WI38 (cell line): ENCODE results near the gene PRR5L.

Experiments used
- H3K4me3 ChIP-seq: 2 replicates; pipeline ENCODE4 v1.5.1; 2011; ENCODE audit warnings: low read depth, mild to moderate bottlenecking, control low read depth, low read length
- TF ChIP-seq, protein P1 (sequence below): IDR thresholded peaks from 2 replicates; pipeline ENCODE4 v1.5.1; 2012; ENCODE audit warnings: low read depth, mild to moderate bottlenecking, control low read depth, low read length

PRR5L gene

DNA sequence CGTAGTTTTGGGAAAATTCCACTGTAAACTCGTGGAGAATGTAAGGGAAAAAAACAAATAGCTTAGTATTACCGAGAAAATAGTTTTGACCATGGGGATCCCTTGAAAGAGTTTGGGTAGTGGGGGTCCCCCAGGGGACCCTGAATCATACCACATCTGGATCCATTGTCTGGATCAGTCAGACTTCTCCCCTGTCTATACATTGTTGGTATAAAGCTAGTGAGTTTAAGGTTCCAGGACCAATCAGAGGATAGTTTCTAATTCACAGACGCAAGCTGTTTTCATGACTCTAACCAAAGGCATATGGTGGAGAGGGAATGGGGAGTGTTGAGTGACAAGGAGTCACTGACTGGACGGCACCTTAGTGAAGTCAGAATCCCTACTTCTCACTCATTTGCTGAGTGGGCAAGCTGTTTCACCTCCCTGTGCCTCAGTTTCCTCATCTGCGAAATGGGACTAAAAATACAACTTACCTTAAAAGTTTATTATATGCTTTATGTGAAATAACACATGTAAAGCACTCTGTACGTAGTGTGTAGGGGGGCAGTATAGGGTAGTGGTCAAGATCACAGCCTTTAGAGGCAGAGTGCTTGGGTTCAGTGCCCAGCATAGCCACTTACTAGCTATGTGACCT is 123.8 kb downstream of the PRR5L start:
- TF ChIP-seq, protein P1, sequence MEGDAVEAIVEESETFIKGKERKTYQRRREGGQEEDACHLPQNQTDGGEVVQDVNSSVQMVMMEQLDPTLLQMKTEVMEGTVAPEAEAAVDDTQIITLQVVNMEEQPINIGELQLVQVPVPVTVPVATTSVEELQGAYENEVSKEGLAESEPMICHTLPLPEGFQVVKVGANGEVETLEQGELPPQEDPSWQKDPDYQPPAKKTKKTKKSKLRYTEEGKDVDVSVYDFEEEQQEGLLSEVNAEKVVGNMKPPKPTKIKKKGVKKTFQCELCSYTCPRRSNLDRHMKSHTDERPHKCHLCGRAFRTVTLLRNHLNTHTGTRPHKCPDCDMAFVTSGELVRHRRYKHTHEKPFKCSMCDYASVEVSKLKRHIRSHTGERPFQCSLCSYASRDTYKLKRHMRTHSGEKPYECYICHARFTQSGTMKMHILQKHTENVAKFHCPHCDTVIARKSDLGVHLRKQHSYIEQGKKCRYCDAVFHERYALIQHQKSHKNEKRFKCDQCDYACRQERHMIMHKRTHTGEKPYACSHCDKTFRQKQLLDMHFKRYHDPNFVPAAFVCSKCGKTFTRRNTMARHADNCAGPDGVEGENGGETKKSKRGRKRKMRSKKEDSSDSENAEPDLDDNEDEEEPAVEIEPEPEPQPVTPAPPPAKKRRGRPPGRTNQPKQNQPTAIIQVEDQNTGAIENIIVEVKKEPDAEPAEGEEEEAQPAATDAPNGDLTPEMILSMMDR: no peak
- H3K4me3 ChIP-seq: no peak overlapping the region

DNA sequence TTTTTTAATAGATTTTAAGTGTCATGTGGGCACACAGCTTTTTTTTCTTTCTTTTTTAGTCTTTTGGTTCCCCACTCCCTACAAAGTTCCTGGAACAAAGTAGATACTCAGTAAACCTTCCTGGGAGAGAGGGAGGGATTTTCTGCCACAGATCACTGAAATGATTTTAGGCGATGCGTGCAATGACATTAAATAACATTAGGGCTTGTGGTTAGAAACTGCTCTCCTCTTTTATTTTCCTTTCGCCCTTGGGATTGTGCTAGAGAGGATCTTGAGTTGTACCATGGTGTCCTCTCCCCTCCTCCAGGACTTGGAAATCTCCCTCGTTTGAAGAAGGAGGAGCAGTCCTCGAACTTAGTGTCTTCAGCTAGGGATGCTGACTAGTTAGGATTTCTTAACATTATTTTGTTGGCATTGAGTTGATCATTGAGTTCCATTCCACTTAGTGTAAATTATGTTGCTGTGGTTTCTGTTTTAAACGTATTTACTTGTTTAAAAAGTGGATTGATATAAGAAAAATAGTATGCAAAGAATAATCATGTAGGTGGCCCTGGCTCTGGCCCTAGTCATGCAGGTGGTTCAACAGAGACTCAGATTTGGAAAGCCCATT is 125.6 kb downstream of the PRR5L start:
- no peak overlapping the region for H3K4me3 ChIP-seq

DNA sequence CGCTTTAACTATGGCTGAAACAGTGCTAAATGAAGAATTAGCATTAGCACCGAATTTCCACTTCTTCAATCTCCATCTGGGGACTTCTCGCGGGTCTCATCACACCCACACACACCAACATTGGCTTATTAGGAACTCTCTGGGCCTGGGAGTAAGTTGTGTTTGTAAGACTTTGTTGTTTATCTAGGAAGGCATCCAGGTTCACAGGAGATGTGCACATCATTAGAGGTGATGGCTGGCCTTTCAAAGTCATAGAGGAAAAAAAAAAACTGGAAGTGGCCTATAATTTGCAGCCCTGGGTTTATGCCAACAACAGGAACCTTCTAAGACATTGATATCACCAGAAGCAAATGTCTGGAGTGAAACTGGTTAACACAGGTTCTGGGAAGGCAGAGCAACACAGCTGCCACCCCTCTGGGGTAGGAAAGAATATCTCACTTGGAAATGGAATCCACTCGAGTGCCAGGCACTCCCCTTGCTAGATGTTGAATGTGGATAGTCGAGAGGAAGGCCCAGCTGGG is 129.5 kb downstream of the PRR5L start:
- TF ChIP-seq, protein P1: no peak
- H3K4me3 ChIP-seq: no peak overlapping the region

More for the DNA sequence above, 125.6 kb downstream of the PRR5L start:
- TF ChIP-seq, protein P1: no peak

DNA sequence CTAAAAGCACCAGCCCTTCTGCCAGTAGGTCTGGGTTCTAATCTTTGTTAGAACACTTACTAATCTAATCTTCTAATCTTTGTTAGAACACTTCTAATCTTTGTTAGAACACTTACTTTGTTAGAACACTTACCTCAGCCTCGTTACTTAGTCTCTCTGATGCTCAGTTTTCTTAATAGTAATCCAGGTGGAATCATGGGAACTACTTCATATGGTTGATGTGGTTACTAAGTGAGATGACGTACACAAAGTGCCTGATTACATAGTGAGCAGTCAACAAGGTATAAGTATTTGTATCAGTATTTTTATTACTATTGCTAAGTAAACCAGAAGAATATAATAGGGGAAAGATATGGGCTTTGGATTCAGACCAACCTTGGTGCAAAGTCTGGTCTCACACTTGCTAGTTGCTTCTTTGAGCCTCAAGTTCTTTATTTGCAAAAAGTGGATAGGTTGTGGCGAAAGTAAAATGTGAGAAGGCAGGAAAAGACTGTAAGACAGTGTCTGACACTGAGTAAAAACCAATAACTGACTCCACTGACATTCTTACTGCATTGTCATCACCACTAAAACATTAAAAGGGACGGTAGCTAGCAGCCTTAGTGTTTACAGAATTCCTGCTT is 130.2 kb downstream of the PRR5L start:
- TF ChIP-seq, protein P1: no peak
- H3K4me3 ChIP-seq: no peak overlapping the region

DNA sequence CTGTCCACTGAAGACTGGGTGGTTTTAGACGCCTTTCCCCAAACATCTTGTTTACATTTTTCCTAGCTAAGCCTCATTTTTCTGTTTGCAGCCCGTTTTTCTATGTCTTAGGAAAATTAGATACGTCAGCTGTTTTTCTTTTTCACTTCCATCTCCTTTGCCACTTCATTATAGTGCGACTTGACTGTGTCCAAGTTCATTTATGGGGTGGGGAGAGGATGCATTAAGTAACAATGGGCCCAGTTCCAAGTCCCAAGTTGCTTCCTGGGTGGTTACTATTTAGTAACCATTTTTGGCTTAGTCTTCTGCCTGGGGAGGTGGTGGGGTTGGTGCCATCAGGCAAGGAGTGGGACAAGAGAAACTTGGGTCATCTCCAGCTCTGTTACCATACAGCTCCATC is 131.0 kb downstream of the PRR5L start:
- TF ChIP-seq, protein P1: no peak
- H3K4me3 ChIP-seq: no peak overlapping the region

DNA sequence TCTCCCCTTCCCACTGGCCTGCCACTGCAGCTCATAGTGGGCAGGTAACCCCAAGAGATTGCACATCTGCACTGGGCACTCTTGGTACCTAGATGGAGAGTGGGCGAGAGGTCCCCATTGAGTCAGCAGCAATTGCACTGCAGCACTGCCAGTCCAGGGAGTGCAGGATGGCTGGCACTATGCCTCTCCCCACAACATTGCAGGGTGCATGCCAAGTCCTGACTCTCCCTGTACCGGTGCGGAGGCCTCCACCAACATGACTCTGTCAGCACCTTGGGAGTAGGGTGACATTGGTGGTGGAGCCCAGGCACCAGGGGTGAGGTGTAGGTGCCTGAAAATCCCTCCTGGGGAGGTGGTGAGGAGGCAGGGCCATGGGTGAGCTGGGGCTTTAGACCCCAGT is 131.8 kb downstream of the PRR5L start:
- TF ChIP-seq, protein P1: no peak
- H3K4me3 ChIP-seq: no peak overlapping the region

DNA sequence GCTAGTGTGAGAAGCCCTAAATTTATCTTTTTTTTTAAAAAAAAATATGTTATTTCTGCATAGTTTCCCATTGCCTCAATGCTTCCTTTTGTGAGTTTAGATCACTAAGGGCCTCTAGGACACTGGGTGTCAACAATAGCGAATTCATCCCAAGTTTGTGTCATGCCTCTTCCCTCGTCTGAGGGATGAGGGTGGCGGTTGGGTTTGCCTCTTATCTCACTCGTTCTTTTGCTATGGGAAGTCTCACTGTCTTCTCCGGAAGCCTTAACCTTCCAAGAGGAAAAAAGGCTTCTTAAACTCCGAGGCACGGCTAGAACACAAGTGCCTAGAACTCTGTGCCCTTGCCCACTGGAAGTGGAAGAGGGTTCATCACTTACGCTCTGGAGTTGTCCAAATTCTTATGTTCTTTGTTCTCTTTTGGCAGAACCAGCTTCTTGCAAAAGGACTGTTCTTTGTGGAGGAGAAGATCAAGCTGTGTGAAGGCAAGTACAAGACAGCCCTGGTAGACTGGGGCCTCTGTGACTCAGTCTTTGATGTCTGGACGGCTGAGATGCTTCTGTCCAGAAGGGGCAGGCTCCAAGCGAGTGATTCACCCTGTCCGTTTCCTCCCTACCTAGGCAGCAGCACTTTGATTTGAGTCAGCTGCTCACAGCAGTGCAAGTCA is 135.5 kb downstream of the PRR5L start:
- TF ChIP-seq, protein P1: no peak
- peak overlapping the region; percentile 32 for H3K4me3 ChIP-seq
